NCI-H345 treated with DMSO at 0.1 percent for 48 hours (cell line): ENCODE measurements around the gene VSTM4.

Experiments used
- DNase-seq: peaks from one replicate; lab custom pipeline; 2025; ENCODE audit not compliant: unreplicated experiment; lab: John Stamatoyannopoulos, UW

The VSTM4 gene

GRCh38 chr10:49049660-49050059 lies 65.7 kb downstream of the VSTM4 start:
- no peak for DNase-seq

- no peak for DNase-seq
These were observed 68.1 kb downstream of the VSTM4 start for GRCh38 chr10:49047128-49047639.

GRCh38 chr10:49044293-49045193 lies 70.8 kb downstream of the VSTM4 start:
- DNase-seq, result no peak

GRCh38 chr10:49040601-49041000 lies 74.7 kb downstream of the VSTM4 start:
- DNase-seq, result no peak

GRCh38 chr10:49039409-49039808 lies 75.9 kb downstream of the VSTM4 start:
- no peak for DNase-seq

- DNase-seq, result no peak
These were observed 76.6 kb downstream of the VSTM4 start for GRCh38 chr10:49038711-49039110.

- DNase-seq, result no peak
These were observed 78.1 kb downstream of the VSTM4 start for GRCh38 chr10:49037187-49037586.

GRCh38 chr10:49036638-49037037 lies 78.7 kb downstream of the VSTM4 start:
- no peak for DNase-seq

- no peak for DNase-seq
These were observed 79.4 kb downstream of the VSTM4 start for GRCh38 chr10:49035920-49036319.

GRCh38 chr10:49034925-49035324 lies 80.4 kb downstream of the VSTM4 start:
- no peak for DNase-seq

- no peak for DNase-seq
These were observed 81.4 kb downstream of the VSTM4 start for GRCh38 chr10:49033939-49034338.

- DNase-seq, result no peak
These were observed 85.7 kb downstream of the VSTM4 start for GRCh38 chr10:49029666-49030065.

- no peak for DNase-seq
These were observed 86.7 kb downstream of the VSTM4 start for GRCh38 chr10:49028639-49029038.

- DNase-seq, result no peak
These were observed 89.9 kb downstream of the VSTM4 start for GRCh38 chr10:49025347-49025983.

- DNase-seq, result no peak
These were observed 90.8 kb downstream of the VSTM4 start for GRCh38 chr10:49024484-49024883.

GRCh38 chr10:49023752-49024151 lies 91.6 kb downstream of the VSTM4 start:
- no peak for DNase-seq

- DNase-seq, result no peak
These were observed 92.3 kb downstream of the VSTM4 start for GRCh38 chr10:49023071-49023470.

GRCh38 chr10:49021685-49022084 lies 93.6 kb downstream of the VSTM4 start:
- no peak for DNase-seq

- DNase-seq, result no peak
These were observed 99.6 kb downstream of the VSTM4 start for GRCh38 chr10:49015700-49016099.

- no peak for DNase-seq
These were observed 102.7 kb downstream of the VSTM4 start for GRCh38 chr10:49012603-49013002.

- no peak for DNase-seq
These were observed 103.6 kb downstream of the VSTM4 start for GRCh38 chr10:49011756-49012155.

- DNase-seq, result no peak
These were observed 104.5 kb downstream of the VSTM4 start for GRCh38 chr10:49010865-49011264.
